ENCODE data around the gene TCOF1.

TCOF1 gene

DNA sequence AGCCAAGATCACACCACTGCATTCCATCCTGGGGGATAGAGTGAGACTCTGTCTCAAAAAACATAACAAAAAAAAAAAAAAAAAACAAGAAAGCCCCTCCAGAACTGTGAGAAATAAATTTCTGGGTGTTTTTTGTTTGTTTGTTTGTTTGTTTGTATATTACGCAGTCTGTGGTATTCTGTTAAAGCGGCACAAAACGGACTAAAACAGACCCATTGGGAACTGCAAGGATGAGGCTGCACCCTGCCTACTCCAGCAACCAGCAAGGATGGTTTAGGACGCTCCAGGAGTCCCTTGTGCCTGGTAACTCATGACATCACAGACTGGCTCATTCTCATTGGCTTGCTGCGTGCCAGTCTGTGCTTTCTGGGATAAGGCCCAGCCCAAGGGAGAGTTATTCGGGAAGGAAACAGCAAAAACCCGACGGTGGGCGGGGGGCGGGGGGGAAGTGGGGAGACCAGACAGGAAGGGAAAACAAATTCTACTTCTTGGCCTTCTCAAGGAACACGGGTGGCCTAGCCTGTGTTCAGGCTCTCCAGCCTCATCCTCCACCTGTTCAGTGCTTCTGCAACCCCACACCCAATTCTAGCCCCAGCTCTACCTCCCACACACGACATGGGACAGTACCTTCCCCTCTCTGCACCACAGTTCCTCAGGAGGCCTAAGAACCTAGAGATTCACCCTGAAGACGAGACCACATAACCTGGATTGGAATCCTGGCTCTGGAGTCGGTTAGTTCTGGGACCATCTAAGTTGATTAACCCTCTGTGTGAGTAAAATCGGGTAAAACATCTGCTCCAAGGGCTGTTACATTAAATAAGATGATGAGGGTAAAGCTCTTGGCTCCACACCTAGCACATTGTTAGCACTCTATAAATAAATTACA is 52.4 kb downstream of the TCOF1 start:
- Histone ChIP-seq H3K4me1 (ENCODE audit: control insufficient read depth in 2 of 2, insufficient read depth in 1 of 2, low read depth in 1 of 2, low read length in 2 of 2) (peaks cover 9 to 12% of the 10 kb centered on the region in 2 donors), H2AFZ (ENCODE audit: low read length) (peak overlapping the region; percentile 77), H2BK12ac (ENCODE audit: low read length) (no peak overlapping the region), H3K14ac (ENCODE audit: low read length) (no peak overlapping the region), H2BK15ac (ENCODE audit: low read length) (no peak overlapping the region), H2BK120ac (ENCODE audit: low read depth, low read length) (no peak overlapping the region), H3K18ac (ENCODE audit: low read length) (peak overlapping the region; percentile 3), H3K4ac (ENCODE audit: low read length) (no peak overlapping the region), H4K8ac (ENCODE audit: low read depth, low read length) (no peak overlapping the region), H3K27me3 (ENCODE audit: control insufficient read depth in 3 of 3, insufficient read depth in 3 of 3, low read depth in 1 of 3, low read length in 3 of 3) (no peaks in the 10 kb centered on the region), H3K4me3 (ENCODE audit: low read length in 2 of 2) (peak overlapping the region; percentile 27 to 49), H2AK5ac (ENCODE audit: low read depth, low read length) (no peak overlapping the region), H3K23ac (ENCODE audit: low read depth, low read length, poor library complexity) (no peak overlapping the region), H2BK5ac (ENCODE audit: low read length) (no peak overlapping the region), H3K27ac (replicated peaks; ENCODE audit: low read length) (peak overlapping the region; percentile 26), H3K4me2 (ENCODE audit: insufficient read depth, low read length, poor library complexity, severe bottlenecking) (no peak overlapping the region), H3K9me3 (replicated peaks in 1 of 2; ENCODE audit: control insufficient read depth in 2 of 2, insufficient read depth in 1 of 2, low read depth in 1 of 2, low read length in 2 of 2) (no peaks in the 10 kb centered on the region), H3K79me1 (ENCODE audit: low read depth, low read length) (peaks cover 2% of the 10 kb centered on the region), H3K9ac (ENCODE audit: low read depth, low read length, poor library complexity) (no peak overlapping the region), H3K36me3 (replicated peaks in 1 of 2; ENCODE audit: control insufficient read depth in 2 of 2, insufficient read depth in 2 of 2, low read length in 2 of 2) (no peaks in the 10 kb centered on the region), H4K91ac (ENCODE audit: low read depth, low read length, poor library complexity) (no peak overlapping the region)
- no CpG with 5 or more reads among the region's 15 CpGs for WGBS, 2 donors (ENCODE audit: extremely low coverage in 2 of 2, insufficient read length in 2 of 2, insufficient replicate concordance in 1 of 2)
- peak; percentile 82 for DNase-seq (ENCODE audit: low spot score)

- Histone ChIP-seq H3K9ac (ENCODE audit: low read depth, low read length, poor library complexity) (no peak overlapping the region), H3K9me3 (replicated peaks in 1 of 2; ENCODE audit: control insufficient read depth in 2 of 2, insufficient read depth in 1 of 2, low read depth in 1 of 2, low read length in 2 of 2) (no peaks in the 10 kb centered on the region), H4K8ac (ENCODE audit: low read depth, low read length) (no peak overlapping the region), H2BK12ac (ENCODE audit: low read length) (no peak overlapping the region), H2BK15ac (ENCODE audit: low read length) (no peak overlapping the region), H3K4me3 (ENCODE audit: low read length in 2 of 2) (no peak overlapping the region), H3K4me1 (ENCODE audit: control insufficient read depth in 2 of 2, insufficient read depth in 1 of 2, low read depth in 1 of 2, low read length in 2 of 2) (peaks cover 9 to 12% of the 10 kb centered on the region in 2 donors), H3K27me3 (ENCODE audit: control insufficient read depth in 3 of 3, insufficient read depth in 3 of 3, low read depth in 1 of 3, low read length in 3 of 3) (no peaks in the 10 kb centered on the region), H2BK120ac (ENCODE audit: low read depth, low read length) (no peak overlapping the region), H3K4ac (ENCODE audit: low read length) (no peak overlapping the region), H3K36me3 (replicated peaks in 1 of 2; ENCODE audit: control insufficient read depth in 2 of 2, insufficient read depth in 2 of 2, low read length in 2 of 2) (no peaks in the 10 kb centered on the region), H3K4me2 (ENCODE audit: insufficient read depth, low read length, poor library complexity, severe bottlenecking) (no peak overlapping the region), H4K91ac (ENCODE audit: low read depth, low read length, poor library complexity) (no peak overlapping the region), H2AK5ac (ENCODE audit: low read depth, low read length) (no peak overlapping the region), H2BK5ac (ENCODE audit: low read length) (no peak overlapping the region), H3K14ac (ENCODE audit: low read length) (no peak overlapping the region), H3K27ac (replicated peaks; ENCODE audit: low read length) (no peak overlapping the region), H3K79me1 (ENCODE audit: low read depth, low read length) (peaks cover 2% of the 10 kb centered on the region), H3K23ac (ENCODE audit: low read depth, low read length, poor library complexity) (no peak overlapping the region), H3K18ac (ENCODE audit: low read length) (no peak overlapping the region), H2AFZ (ENCODE audit: low read length) (peak overlapping the region; percentile 77)
- WGBS, 2 donors (ENCODE audit: extremely low coverage in 2 of 2, insufficient read length in 2 of 2, insufficient replicate concordance in 1 of 2) = no CpG with 5 or more reads among the region's 4 CpGs
- peak; percentile 68 for DNase-seq (ENCODE audit: low spot score)
Measured at GRCh38 chr5:150410524-150411244, 53.2 kb downstream of the TCOF1 start.

DNA sequence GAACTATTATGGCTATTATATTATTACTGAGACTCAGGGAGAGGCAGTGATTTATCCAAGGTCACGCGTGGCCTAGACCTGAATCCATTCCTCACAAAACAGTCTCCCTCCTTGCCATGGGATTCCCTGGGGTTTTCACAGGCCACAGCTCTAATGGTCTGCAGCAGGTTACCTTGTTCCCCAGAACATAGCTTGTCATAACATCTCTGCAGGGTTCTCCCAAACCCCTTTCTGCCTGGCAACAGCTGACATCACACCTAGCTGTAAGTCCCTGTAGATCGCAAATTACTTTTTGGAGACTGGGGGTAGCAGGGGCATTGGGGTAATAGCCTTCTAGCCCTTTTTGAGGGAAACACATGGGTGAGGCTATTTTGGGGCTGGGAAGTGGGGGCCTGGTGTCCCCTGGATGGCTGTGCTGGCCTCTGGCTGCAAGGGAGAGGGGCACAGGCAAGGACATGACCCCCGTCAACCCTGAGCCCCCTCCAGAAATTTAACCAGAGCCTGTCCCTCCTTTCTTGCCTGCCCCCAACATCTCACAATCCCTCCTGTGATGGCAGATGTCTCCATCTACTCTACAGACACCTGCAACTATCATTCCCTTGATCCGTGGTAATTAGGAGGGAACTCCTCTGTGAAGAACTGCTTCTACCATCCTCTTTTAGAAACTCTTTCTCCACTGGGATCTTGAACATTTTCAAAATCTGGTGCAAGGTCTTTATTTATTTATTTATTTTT is 53.9 kb downstream of the TCOF1 start:
- peaks cover 9 to 12% of the 10 kb centered on the region in 2 donors for H3K4me1 ChIP-seq (ENCODE audit: control insufficient read depth in 2 of 2, insufficient read depth in 1 of 2, low read depth in 1 of 2, low read length in 2 of 2)
- DNase-seq (ENCODE audit: low spot score) = no peak
- no CpG with 5 or more reads among the region's 5 CpGs for WGBS, 2 donors (ENCODE audit: extremely low coverage in 2 of 2, insufficient read length in 2 of 2, insufficient replicate concordance in 1 of 2)
- H3K9ac ChIP-seq (ENCODE audit: low read depth, low read length, poor library complexity) = no peak overlapping the region
- H2BK5ac ChIP-seq (ENCODE audit: low read length) = no peak overlapping the region
- no peak overlapping the region for H2BK15ac ChIP-seq (ENCODE audit: low read length)
- no peak overlapping the region for H3K14ac ChIP-seq (ENCODE audit: low read length)
- no peak overlapping the region for H3K4me2 ChIP-seq (ENCODE audit: insufficient read depth, low read length, poor library complexity, severe bottlenecking)
- H3K4me3 ChIP-seq (ENCODE audit: low read length in 2 of 2) = no peak overlapping the region
- H4K8ac ChIP-seq (ENCODE audit: low read depth, low read length) = no peak overlapping the region
- H2AK5ac ChIP-seq (ENCODE audit: low read depth, low read length) = no peak overlapping the region
- no peak overlapping the region for H2BK12ac ChIP-seq (ENCODE audit: low read length)
- no peak overlapping the region for H3K18ac ChIP-seq (ENCODE audit: low read length)
- H4K91ac ChIP-seq (ENCODE audit: low read depth, low read length, poor library complexity) = no peak overlapping the region
- no peak overlapping the region for H2BK120ac ChIP-seq (ENCODE audit: low read depth, low read length)
- H3K79me1 ChIP-seq (ENCODE audit: low read depth, low read length) = peaks cover 2% of the 10 kb centered on the region
- H3K36me3 ChIP-seq (replicated peaks in 1 of 2; ENCODE audit: control insufficient read depth in 2 of 2, insufficient read depth in 2 of 2, low read length in 2 of 2) = no peaks in the 10 kb centered on the region
- no peaks in the 10 kb centered on the region for H3K9me3 ChIP-seq (replicated peaks in 1 of 2; ENCODE audit: control insufficient read depth in 2 of 2, insufficient read depth in 1 of 2, low read depth in 1 of 2, low read length in 2 of 2)
- no peak overlapping the region for H2AFZ ChIP-seq (ENCODE audit: low read length)
- H3K27ac ChIP-seq (replicated peaks; ENCODE audit: low read length) = no peak overlapping the region
- H3K23ac ChIP-seq (ENCODE audit: low read depth, low read length, poor library complexity) = no peak overlapping the region
- no peaks in the 10 kb centered on the region for H3K27me3 ChIP-seq (ENCODE audit: control insufficient read depth in 3 of 3, insufficient read depth in 3 of 3, low read depth in 1 of 3, low read length in 3 of 3)
- no peak overlapping the region for H3K4ac ChIP-seq (ENCODE audit: low read length)
